Measurements from ENCODE around the gene ENOX1.

DNA sequence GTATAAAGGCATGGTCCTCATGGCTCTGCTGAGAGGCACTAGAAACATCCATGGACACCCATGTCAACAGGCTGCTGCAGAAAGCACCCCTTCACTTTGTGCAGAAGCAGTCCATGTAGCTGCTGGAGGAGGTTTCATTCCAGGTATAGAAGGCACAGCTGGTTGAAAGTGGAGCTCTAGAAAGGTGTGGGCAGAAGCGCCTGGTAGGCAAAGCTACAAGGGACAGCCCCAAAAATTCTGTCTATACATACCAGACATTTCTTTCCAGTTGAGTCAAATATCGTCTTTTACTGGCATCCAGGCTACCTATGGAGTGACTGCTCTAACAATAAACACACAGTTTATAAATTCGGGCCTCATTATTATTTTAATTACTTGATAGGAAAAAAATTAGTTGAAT lies 129.3 kb downstream of the ENOX1 start:
- TF ChIP-seq, protein P1, sequence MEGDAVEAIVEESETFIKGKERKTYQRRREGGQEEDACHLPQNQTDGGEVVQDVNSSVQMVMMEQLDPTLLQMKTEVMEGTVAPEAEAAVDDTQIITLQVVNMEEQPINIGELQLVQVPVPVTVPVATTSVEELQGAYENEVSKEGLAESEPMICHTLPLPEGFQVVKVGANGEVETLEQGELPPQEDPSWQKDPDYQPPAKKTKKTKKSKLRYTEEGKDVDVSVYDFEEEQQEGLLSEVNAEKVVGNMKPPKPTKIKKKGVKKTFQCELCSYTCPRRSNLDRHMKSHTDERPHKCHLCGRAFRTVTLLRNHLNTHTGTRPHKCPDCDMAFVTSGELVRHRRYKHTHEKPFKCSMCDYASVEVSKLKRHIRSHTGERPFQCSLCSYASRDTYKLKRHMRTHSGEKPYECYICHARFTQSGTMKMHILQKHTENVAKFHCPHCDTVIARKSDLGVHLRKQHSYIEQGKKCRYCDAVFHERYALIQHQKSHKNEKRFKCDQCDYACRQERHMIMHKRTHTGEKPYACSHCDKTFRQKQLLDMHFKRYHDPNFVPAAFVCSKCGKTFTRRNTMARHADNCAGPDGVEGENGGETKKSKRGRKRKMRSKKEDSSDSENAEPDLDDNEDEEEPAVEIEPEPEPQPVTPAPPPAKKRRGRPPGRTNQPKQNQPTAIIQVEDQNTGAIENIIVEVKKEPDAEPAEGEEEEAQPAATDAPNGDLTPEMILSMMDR (conservative IDR thresholded peaks at IDR 0.05; ENCODE audit: low read depth, low read length): no peak
- TF ChIP-seq EZH2phosphoT487 (IDR thresholded peaks at IDR 0.05; ENCODE audit: borderline replicate concordance, low read length): no peak
